ENCODE results near the gene TMED1. TPM values are rescaled to one million over a fixed set of nuclear protein-coding genes. Genes with fewer than 3 reads are reported as not detected.

The TMED1 gene
- total and polyA plus RNA-seq, 9 of the 15 experiments (the other 6 are each of a cell fraction or from before 2014, with no cell fraction given) = 0.86 to 30.2 (median 23.5) TPM

GRCh38 chr19:10839114-10840050 is 3.4 kb upstream of the TMED1 start (continued):
- TF ChIP-seq MITF (IDR thresholded peaks at IDR 0.05) (0 out of 2 replicates have a peak, but pooled peaks have one; percentile 30), CREB3 (tag; conservative IDR thresholded peaks at IDR 0.05; ENCODE audit: low read depth) (peak; percentile 82), DPF2 (IDR thresholded peaks at IDR 0.05) (peak; percentile 73), SMAD3 (CRISPR knock-in tag; conservative IDR thresholded peaks at IDR 0.05) (0 out of 2 replicates have a peak, but pooled peaks have one; percentile 36), NCOA6 (IDR thresholded peaks at IDR 0.05) (no peak), POLR2B (IDR thresholded peaks at IDR 0.05; ENCODE audit: low read depth, partially characterized antibody) (no peak), TRIM25 (IDR thresholded peaks at IDR 0.05; ENCODE audit: borderline replicate concordance) (no peak), TRIM24 (IDR thresholded peaks at IDR 0.05) (peak in 1 of 2 experiments; percentile 63; a peak in 2 of 4 replicates), MGA (IDR thresholded peaks at IDR 0.05) (peak; percentile 63; the same call in 1 of the 2 replicates), ZKSCAN8 (CRISPR knock-in tag; IDR thresholded peaks at IDR 0.05) (0 out of 2 replicates have a peak, but pooled peaks have one; percentile 42), ZC3H11A (IDR thresholded peaks at IDR 0.05; ENCODE audit: low read depth, low read length) (no peak)

Data from K562 (cell line).